Muscle layer of colon (tissue), 2 donors: ENCODE data around the gene COPS8.

Source experiments
- H3K27ac ChIP-seq: one replicate; pipeline ENCODE4 v1.7.0; 2013; ENCODE audit warnings: low read depth, mild to moderate bottlenecking, low read length, moderate library complexity
- H3K27me3 ChIP-seq, 2 donors: one replicate each; pipeline ENCODE4 v1.7.0; 2013; ENCODE audit warnings: low read length in 2 of 2, mild to moderate bottlenecking in 2 of 2; ENCODE audit not compliant: insufficient read depth in 2 of 2, control insufficient read depth in 1 of 2
- H3K36me3 ChIP-seq: one replicate; pipeline ENCODE4 v1.7.0; 2013; ENCODE audit warnings: mild to moderate bottlenecking, low read length; ENCODE audit not compliant: insufficient read depth
- H3K4me1 ChIP-seq: one replicate; pipeline ENCODE4 v1.7.0; 2013; ENCODE audit warnings: mild to moderate bottlenecking, low read length; ENCODE audit not compliant: insufficient read depth
- H3K4me3 ChIP-seq, 2 donors: one replicate each; pipeline ENCODE4 v1.7.0; 2013; ENCODE audit warnings: low read length in 2 of 2, low read depth in 1 of 2, mild to moderate bottlenecking in 1 of 2, moderate library complexity in 1 of 2
- H3K9ac ChIP-seq: one replicate; pipeline ENCODE4 v1.7.0; 2013; ENCODE audit warnings: low read length
- H3K9me3 ChIP-seq: one replicate; pipeline ENCODE4 v1.7.0; 2013; ENCODE audit warnings: mild to moderate bottlenecking, low read length
- donor health status: abdominal sarcoma.
- donor health status: Adenocarcinoma of cecum.

The COPS8 gene

DNA sequence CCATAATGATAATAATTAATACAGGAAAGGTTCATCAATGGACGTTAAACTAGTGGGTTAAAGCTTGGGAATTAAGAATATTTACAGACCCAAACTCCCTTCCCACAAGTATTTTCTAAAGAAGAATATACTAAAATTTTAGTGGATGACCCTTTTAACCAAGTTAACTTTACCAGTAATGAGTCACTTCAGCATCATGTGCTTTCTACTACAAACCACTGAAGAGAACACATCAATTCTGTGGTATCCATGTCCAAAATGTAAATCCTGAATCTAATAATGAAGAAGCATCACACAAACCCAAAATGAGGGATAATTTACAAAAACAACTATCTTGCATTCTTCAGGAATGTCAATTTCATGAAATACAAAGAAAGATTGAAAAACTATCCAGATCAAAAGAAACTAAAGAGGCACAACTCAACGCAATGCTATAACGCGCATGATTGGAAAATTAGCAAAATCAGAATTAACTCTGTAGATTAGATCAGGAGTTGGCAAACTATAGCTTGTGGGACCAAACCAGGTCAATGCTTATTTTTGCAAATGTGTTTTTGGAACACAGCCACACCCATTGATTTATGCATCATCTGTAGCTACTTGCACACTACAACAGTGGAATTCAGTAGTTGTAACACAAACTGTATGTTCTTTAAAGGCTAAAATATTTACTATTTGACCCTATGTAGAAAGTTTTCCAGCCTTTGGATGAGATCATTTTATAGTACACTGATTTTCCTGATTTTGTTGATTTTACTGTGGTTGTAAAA lies 27.5 kb downstream of the COPS8 start:
- Histone ChIP-seq H3K4me1 (no peaks in the 10 kb centered on the region), H3K27ac (no peak overlapping the region), H3K9ac (no peak overlapping the region), H3K4me3 (no peak overlapping the region), H3K9me3 (no peaks in the 10 kb centered on the region), H3K36me3 (no peaks in the 10 kb centered on the region), H3K27me3 (no peaks in the 10 kb centered on the region)

DNA sequence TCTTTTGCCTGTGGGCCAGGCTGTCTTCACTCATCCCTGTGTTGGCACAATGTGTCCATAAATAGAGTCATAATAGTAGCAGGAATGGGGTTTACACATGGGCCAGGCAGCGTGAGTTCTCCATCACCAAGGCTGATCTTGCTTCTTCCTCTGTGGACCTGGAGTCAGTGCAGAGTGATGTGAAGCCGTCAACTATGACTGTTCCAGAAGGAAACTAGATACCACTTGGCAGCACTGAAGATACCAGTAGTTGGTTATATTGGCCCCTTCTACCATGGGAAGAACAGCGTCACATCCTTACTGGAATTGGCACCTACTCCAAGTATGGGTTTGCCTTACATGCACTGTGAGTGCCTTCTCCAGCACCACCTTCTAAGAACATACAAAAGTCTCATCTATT lies 30.2 kb downstream of the COPS8 start:
- H3K9me3 ChIP-seq = no peaks in the 10 kb centered on the region
- no peaks in the 10 kb centered on the region for H3K4me1 ChIP-seq
- no peak overlapping the region for H3K27ac ChIP-seq
- H3K9ac ChIP-seq = no peak overlapping the region
- no peak overlapping the region for H3K4me3 ChIP-seq
- H3K36me3 ChIP-seq = no peaks in the 10 kb centered on the region
- no peaks in the 10 kb centered on the region for H3K27me3 ChIP-seq

DNA sequence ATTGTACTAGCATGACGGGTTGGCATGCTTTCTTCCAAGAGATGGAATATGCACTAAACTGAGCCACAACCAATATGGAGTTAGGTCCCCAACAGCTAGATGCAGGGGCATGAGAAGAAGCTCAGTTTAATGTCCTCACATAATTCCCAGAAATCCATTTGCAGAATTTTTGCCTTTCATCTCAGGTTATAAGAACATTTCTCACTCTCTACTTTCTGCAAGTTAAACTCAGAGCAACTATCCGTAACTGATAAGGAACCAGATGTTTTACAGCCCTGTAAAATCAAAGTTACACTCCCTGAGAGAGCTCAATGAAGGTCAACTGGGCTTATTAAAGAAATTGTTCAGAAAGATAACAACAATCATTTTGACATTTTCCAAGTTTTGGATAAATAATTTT lies 30.7 kb downstream of the COPS8 start:
- H3K27me3 ChIP-seq = no peaks in the 10 kb centered on the region

DNA sequence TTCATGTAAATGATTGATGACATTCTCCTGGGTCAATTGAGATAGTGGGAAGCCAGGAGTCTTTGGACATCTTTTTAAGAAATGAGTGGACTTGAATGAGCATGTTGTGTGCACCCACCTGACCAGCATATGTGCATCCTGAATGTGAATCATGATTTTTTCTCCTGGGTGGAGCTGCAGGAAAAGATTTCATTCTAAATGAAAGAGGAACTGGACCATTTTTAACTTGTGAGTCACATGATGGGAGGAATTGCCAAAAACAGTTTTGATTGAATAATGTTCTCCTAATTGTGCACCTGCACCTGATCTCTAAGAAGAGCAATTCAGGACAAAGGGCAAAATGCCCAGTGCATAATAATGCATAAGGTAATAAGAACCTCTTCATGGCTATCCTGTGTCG lies 32.3 kb downstream of the COPS8 start:
- Histone ChIP-seq H3K9ac (no peak overlapping the region), H3K27ac (no peak overlapping the region), H3K27me3 (no peaks in the 10 kb centered on the region), H3K36me3 (no peaks in the 10 kb centered on the region), H3K9me3 (no peaks in the 10 kb centered on the region), H3K4me3 (no peak overlapping the region), H3K4me1 (no peaks in the 10 kb centered on the region)

More for the DNA sequence above, 30.7 kb downstream of the COPS8 start:
- no peak overlapping the region for H3K4me3 ChIP-seq
- H3K36me3 ChIP-seq = no peaks in the 10 kb centered on the region
- H3K27ac ChIP-seq = no peak overlapping the region
- H3K4me1 ChIP-seq = no peaks in the 10 kb centered on the region
- H3K9ac ChIP-seq = no peak overlapping the region
- H3K9me3 ChIP-seq = no peaks in the 10 kb centered on the region

DNA sequence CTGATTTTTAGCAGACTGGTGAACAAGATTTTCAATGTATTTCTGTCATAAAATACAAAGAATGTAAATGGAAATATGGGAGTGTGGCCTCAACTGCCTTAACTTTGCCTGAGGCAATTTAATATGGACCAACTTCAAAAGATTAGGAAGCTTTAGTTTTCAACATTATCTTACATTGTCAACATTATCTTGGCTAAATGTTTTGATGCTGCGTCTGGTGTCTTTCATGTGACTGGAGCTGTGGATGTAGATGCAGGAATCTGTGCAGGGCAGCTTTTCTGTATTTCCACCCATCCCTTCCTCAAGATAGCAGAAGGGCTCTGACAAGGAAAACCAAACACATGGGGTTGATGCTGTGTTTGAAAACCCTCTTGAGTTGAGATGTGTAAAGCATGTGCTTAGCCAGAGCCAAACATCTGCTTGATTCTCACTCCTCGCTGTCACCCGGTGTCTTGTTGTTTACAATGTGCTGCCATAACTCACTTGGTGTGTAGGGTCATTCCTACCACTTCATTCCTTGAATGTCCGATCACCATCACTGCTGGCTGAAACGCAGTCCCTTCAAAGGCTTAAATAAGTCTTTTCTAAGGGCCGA lies 33.0 kb downstream of the COPS8 start:
- no peaks in the 10 kb centered on the region for H3K4me1 ChIP-seq
- H3K36me3 ChIP-seq = no peaks in the 10 kb centered on the region
- H3K4me3 ChIP-seq = no peak overlapping the region
- no peak overlapping the region for H3K9ac ChIP-seq
- H3K9me3 ChIP-seq = no peaks in the 10 kb centered on the region
- no peaks in the 10 kb centered on the region for H3K27me3 ChIP-seq
- peak overlapping the region; percentile 22 for H3K27ac ChIP-seq

DNA sequence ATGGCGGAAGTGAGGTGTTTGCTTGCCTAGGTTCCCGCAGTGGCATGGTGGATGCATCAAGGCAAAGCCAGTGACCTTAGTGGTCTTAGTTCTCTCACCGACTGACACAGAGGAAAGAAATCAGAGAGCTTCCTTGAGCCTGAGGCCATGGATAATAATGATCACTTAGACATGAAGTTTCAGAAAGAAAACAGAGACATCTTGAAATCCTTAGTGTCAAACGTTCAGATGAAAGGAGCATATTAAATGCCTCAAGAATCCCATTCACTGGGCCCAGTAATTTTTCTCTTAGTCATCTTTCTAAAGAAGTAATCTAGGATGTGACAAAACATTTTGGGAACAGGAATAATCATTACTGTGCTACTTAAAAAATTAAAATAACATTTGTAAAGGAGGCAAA lies 35.2 kb downstream of the COPS8 start:
- Histone ChIP-seq H3K4me3 (no peak overlapping the region), H3K4me1 (peaks cover 11% of the 10 kb centered on the region), H3K9ac (no peak overlapping the region), H3K27ac (no peak overlapping the region), H3K9me3 (no peaks in the 10 kb centered on the region), H3K27me3 (no peaks in the 10 kb centered on the region), H3K36me3 (no peaks in the 10 kb centered on the region)

DNA sequence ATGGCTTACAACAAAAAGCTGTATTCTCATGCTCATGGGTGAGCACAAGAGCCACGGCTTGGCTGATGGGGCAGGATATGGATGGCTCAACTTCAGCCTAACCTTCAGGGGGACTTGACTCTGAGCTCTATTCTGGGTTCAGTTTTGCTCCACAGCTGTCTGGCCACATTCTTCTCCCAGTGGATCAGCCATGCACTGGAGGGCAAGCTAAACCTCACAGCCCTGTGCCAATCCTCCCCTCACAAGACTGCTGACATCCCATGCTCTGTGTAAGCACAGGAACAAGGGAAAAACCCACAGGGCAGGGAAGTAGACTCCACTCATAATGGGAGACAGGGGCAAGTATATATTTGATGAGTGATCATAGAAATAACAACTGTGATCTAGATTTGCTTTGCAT lies 35.6 kb downstream of the COPS8 start:
- Histone ChIP-seq H3K9me3 (no peaks in the 10 kb centered on the region), H3K27me3 (no peaks in the 10 kb centered on the region), H3K4me1 (peaks cover 15% of the 10 kb centered on the region), H3K4me3 (no peak overlapping the region), H3K9ac (no peak overlapping the region), H3K27ac (no peak overlapping the region), H3K36me3 (no peaks in the 10 kb centered on the region)

DNA sequence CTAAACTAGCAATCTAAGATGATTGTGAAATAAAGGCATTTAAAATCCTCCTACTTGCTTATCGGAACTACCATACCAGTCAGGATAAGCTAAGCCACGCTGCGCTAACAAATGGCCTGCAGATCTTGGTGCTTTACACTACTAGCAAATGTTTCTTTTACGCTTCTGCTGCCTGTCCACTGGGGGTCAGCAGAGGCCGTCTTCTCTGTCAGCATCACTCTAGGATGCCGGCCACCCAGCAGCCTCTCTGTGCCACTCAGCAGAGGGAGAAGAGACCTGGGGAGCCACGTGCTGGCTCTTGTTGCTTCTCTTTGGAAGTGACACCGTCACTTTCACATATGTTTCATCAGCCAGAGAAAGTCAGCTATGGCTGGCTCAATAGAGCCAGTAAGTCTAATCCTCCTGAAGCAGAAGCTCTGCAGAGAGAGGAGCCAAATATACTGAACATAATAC lies 36.6 kb downstream of the COPS8 start:
- Histone ChIP-seq H3K4me1 (peaks cover 24% of the 10 kb centered on the region), H3K27ac (no peak overlapping the region), H3K36me3 (no peaks in the 10 kb centered on the region), H3K27me3 (no peaks in the 10 kb centered on the region), H3K9ac (no peak overlapping the region), H3K9me3 (no peaks in the 10 kb centered on the region), H3K4me3 (no peak overlapping the region)

DNA sequence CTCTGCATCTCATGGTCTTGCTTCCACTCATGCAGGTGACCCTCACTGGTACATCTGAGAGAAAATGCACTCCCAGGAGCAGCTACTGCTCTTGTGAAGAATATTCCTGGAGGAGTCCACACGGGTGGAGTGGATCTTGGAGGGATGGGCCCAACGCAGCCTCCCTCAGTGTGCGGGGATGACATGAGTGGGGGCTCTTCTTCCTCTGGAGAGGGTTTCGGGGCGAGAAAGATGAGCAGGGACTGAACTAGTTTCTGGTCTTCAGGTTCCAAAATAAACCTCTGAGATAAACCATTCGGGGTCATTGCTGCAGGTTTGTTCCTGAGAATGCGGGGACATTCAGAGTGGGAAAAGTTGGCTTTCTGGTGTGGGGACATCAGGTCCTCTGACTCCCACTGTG lies 39.1 kb downstream of the COPS8 start:
- Histone ChIP-seq H3K4me3 (no peak overlapping the region), H3K4me1 (peaks cover 48% of the 10 kb centered on the region), H3K9ac (no peak overlapping the region), H3K27ac (no peak overlapping the region), H3K27me3 (no peaks in the 10 kb centered on the region), H3K9me3 (no peaks in the 10 kb centered on the region), H3K36me3 (no peaks in the 10 kb centered on the region)

DNA sequence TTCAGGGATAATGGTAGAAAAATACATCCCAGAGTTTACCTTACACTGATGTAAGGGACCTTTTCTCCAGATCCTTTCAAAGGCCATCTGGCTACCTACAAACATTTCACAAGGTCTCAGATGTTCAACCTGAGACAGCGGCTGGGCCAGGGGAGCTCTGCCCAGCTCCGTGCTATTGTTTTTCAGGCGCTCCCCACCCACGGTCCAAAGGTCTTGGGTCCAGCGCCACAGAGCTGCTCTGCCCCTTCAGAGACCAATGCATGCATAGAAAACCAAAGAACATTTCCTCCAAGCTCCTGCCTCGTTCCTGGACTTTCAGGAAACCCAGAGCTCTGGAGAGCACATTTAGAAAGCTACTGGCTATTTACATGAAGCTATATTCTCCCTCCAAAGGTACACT lies 40.3 kb downstream of the COPS8 start:
- no peaks in the 10 kb centered on the region for H3K27me3 ChIP-seq
- H3K27ac ChIP-seq = peak overlapping the region; percentile 66
- no peak overlapping the region for H3K9ac ChIP-seq
- H3K4me1 ChIP-seq = peaks cover 50% of the 10 kb centered on the region
- H3K9me3 ChIP-seq = no peaks in the 10 kb centered on the region
- H3K36me3 ChIP-seq = no peaks in the 10 kb centered on the region
- peak overlapping the region in 1 of 2 donors; percentile 34 for H3K4me3 ChIP-seq

DNA sequence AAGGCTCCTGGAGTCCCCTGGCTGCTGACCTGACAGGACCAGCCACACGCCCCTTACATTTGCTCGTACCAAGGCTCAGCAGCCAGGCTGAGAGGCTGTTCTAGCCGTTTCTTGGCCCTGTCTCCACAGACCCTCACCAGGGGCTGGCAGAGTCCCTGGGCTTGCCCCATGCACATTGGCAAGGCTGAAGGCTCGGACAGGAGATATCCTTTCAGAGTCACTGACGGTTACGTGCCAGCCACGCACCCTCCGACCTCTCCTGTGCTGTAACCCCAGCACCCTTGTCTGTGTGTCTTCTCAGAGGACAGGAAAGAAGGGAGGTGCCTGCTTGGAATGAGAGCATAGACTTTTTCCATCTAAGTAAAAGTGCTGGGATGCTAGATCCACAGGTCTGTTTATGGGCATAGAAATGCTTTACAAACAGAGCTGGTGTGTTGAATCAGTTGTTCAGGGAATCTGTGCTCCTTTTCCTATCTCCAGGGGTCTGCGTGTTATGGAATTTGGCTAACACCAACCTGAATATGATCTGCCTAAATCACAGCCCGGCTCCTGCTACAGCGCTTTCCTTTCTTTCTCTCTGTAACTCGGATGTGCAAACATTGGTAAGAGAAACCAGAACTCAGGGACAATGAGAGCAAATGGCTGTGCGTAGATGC lies 41.0 kb downstream of the COPS8 start:
- Histone ChIP-seq H3K9me3 (no peaks in the 10 kb centered on the region), H3K27ac (peak overlapping the region; percentile 66), H3K27me3 (no peaks in the 10 kb centered on the region), H3K4me1 (peaks cover 50% of the 10 kb centered on the region), H3K9ac (peak overlapping the region; percentile 31), H3K36me3 (no peaks in the 10 kb centered on the region), H3K4me3 (peak overlapping the region in 1 of 2 donors; percentile 34)
